A549 (cell line): ENCODE data around the gene ZNF267. TPM values are rescaled to one million over a fixed set of nuclear protein-coding genes. Genes with fewer than 3 reads are reported as not detected.
"Not testable (repeated sequence)": the region's sequence is repeated elsewhere in the genome, so short reads cannot be mapped to it uniquely, and the experiment has no call there.

Source experiments
- ATAC-seq, 2 experiments: fragments of 200-7000 bp in 1 of 2; fragments of >200 bp in 1 of 2; cut with Nextera tagmentation in 1 of 2; cut with Tn5 transposase in 1 of 2; 3 replicates each; pipeline versions ENCODE4 v1.8.0 to v1.9.1; 2018 to 2020; ENCODE audit warnings: mild to moderate bottlenecking in 1 of 2, moderate library complexity in 1 of 2
- CTCF ChIA-PET: fragments of 300-600 bp; sonication (Branson Sonifier 250); formaldehyde crosslinking; extraction: SDS; loops from one replicate; lab custom pipeline; 2021; ENCODE audit warnings: antibody characterized with exemption, inconsistent platforms; lab: Yijun Ruan, JAX
- POLR2A ChIA-PET: fragments of 350-600 bp; formaldehyde crosslinking; extraction: SDS; loops from one replicate; lab custom pipeline; 2021; ENCODE audit warnings: antibody characterized with exemption, inconsistent platforms; lab: Yijun Ruan, JAX
- DNase-seq, 2 experiments: peaks; one replicate each; pipeline versions ENCODE4 v3.0.0 to v3.0.0-alpha.2; 2011 to 2016; ENCODE audit warnings: low read depth in 1 of 2, low spot score in 1 of 2
- FAIRE-seq: peaks from 2 replicates; lab custom pipeline; 2011; peaks lifted over from hg19 to GRCh38; lab: Jason Lieb, UNC
- H3K27ac ChIP-seq, 2 experiments: fragments of >200 bp; sonication (Bioruptor Twin); formaldehyde crosslinking; 3 replicates each; pipeline ENCODE4 v1.5.1; 2016 to 2017
- H3K4me1 ChIP-seq: fragments of >200 bp; sonication (Bioruptor Twin); formaldehyde crosslinking; 3 replicates; pipeline ENCODE4 v1.6.1; 2016
- H3K4me2 ChIP-seq: fragments of >200 bp; sonication (Bioruptor Twin); formaldehyde crosslinking; 3 replicates; pipeline ENCODE4 v1.6.1; 2016
- H3K4me3 ChIP-seq: fragments of >200 bp; sonication (Bioruptor Twin); formaldehyde crosslinking; 3 replicates; pipeline ENCODE4 v1.5.1; 2016
- H3K9me3 ChIP-seq: fragments of >200 bp; sonication (Bioruptor Twin); formaldehyde crosslinking; 3 replicates; pipeline ENCODE4 v1.6.1; 2016
- CBX8 ChIP-seq: fragments of 200-600 bp; sonication (generic); IDR thresholded peaks from 2 replicates; pipeline ENCODE4 v1.6.1; 2016
- CEBPB ChIP-seq, 2 experiments: fragments of >200 bp in 1 of 2; sonication (Bioruptor Twin) in 1 of 2; formaldehyde crosslinking in 1 of 2; IDR thresholded peaks; 2 replicates each; pipeline ENCODE4 v1.6.1; 2012 to 2016
- CHD2 ChIP-seq: fragments of 150-350 bp; IDR thresholded peaks from 2 replicates; pipeline ENCODE4 v1.6.1; 2014; ENCODE audit warnings: low read length; ENCODE audit not compliant: partially characterized antibody
- EP300 ChIP-seq, 2 experiments: fragments of >200 bp; sonication (Bioruptor Twin); formaldehyde crosslinking; IDR thresholded peaks; 2 replicates in 1 of 2; 3 replicates in 1 of 2; pipeline ENCODE4 v1.6.1; 2016 to 2017
- ESRRA ChIP-seq: fragments of 150-350 bp; IDR thresholded peaks from 2 replicates; pipeline ENCODE4 v1.6.1; 2014; ENCODE audit warnings: mild to moderate bottlenecking, low read length, borderline replicate concordance
- FOXS1 ChIP-seq: fragments of 250-450 bp; sonication (Bioruptor Pico); IDR thresholded peaks from 2 replicates; pipeline ENCODE4 v1.5.0; 2020; ENCODE audit warnings: mild to moderate bottlenecking, moderate library complexity
- HDAC2 ChIP-seq: fragments of 200-600 bp; sonication (generic); IDR thresholded peaks from 2 replicates; pipeline ENCODE4 v1.6.1; 2016
- HEYL ChIP-seq: fragments of 250-450 bp; sonication (Bioruptor Pico); IDR thresholded peaks from 2 replicates; pipeline ENCODE4 v1.8.0; 2021; ENCODE audit warnings: mild to moderate bottlenecking, moderate library complexity
- JUNB ChIP-seq: fragments of >200 bp; sonication (Bioruptor Twin); formaldehyde crosslinking; IDR thresholded peaks from 2 replicates; pipeline ENCODE4 v1.6.1; 2016
- KDM1A ChIP-seq: fragments of 200-600 bp; sonication (generic); IDR thresholded peaks from 2 replicates; pipeline ENCODE4 v1.6.1; 2016; ENCODE audit warnings: low read depth, mild to moderate bottlenecking
- MAFK ChIP-seq: fragments of 450-650 bp; IDR thresholded peaks from 2 replicates; pipeline ENCODE4 v1.6.1; 2014; ENCODE audit not compliant: partially characterized antibody
- MAZ ChIP-seq: fragments of 150-350 bp; IDR thresholded peaks from 2 replicates; pipeline ENCODE4 v1.6.1; 2014; ENCODE audit warnings: antibody characterized with exemption, low read depth, low read length, borderline replicate concordance
- MYC ChIP-seq: IDR thresholded peaks from 2 replicates; pipeline ENCODE4 v1.6.1; 2012; ENCODE audit warnings: mild to moderate bottlenecking, inconsistent platforms, low read length, improper control_type of control experiment, borderline replicate concordance
- NPAS2 ChIP-seq: fragments of 250-450 bp; sonication (Bioruptor Pico); IDR thresholded peaks from 2 replicates; pipeline ENCODE4 v1.8.0; 2022; ENCODE audit warnings: mild to moderate bottlenecking, moderate library complexity, borderline replicate concordance
- NR3C1 ChIP-seq: fragments of >200 bp; sonication (Bioruptor Twin); formaldehyde crosslinking; IDR thresholded peaks from 3 replicates; pipeline ENCODE4 v1.6.1; 2017
- PHF8 ChIP-seq: fragments of 200-600 bp; sonication (generic); IDR thresholded peaks from 2 replicates; pipeline ENCODE4 v1.6.1; 2016; ENCODE audit warnings: low read depth, mild to moderate bottlenecking, antibody characterized with exemption, moderate library complexity, borderline replicate concordance
- POLR2A ChIP-seq: IDR thresholded peaks from 2 replicates; pipeline ENCODE4 v1.6.1; 2012; ENCODE audit warnings: mild to moderate bottlenecking, low read length
- RAD21 ChIP-seq, 2 experiments: fragments of >200 bp in 1 of 2; sonication (Bioruptor Twin) in 1 of 2; formaldehyde crosslinking in 1 of 2; IDR thresholded peaks in 1 of 2; conservative IDR thresholded peaks in 1 of 2; 2 replicates in 1 of 2; 3 replicates in 1 of 2; pipeline ENCODE4 v1.6.1; 2012 to 2018; ENCODE audit warnings: inconsistent platforms in 1 of 2
- RNF2 ChIP-seq: fragments of 200-600 bp; sonication (generic); IDR thresholded peaks from 2 replicates; pipeline ENCODE4 v1.6.1; 2016; ENCODE audit warnings: low read depth, mild to moderate bottlenecking, antibody characterized with exemption, moderate library complexity, borderline replicate concordance
- SMC3 ChIP-seq: fragments of >200 bp; sonication (Bioruptor Twin); formaldehyde crosslinking; IDR thresholded peaks from 3 replicates; pipeline ENCODE4 v1.6.1; 2018; ENCODE audit warnings: inconsistent platforms
- ZC3H11A ChIP-seq: fragments of 450-650 bp; IDR thresholded peaks from 2 replicates; pipeline ENCODE4 v1.6.1; 2014; ENCODE audit warnings: antibody characterized with exemption, mild to moderate bottlenecking
- ZSCAN20 ChIP-seq: fragments of 250-450 bp; sonication (Bioruptor Pico); IDR thresholded peaks from 2 replicates; pipeline ENCODE4 v1.8.0; 2022; ENCODE audit warnings: mild to moderate bottlenecking, moderate library complexity
- WGBS: methylation state at CpG from one replicate; pipeline ENCODE4 v1.1.6; 2017; ENCODE audit errors: missing lambda C conversion rate; 5-methylcytosine and 5-hydroxymethylcytosine counted together
- polyA plus RNA-seq, 4 experiments: library from polyadenylated mRNA; depleted of rRNA in 3 of 4; stranded (reverse); fragments of >200 nt; fragmentation: RNase III in 1 of 4; extraction: RNeasy Plus Mini Kit Qiagen cat#74134 plus additional on column Dnase treatment in 1 of 4; gene quantifications; 2 replicates in 3 of 4; 3 replicates in 1 of 4; pipeline ENCODE4 v1.2.3, GENCODE V29; 2011 to 2017
- TF ChIP-seq, protein P1 (sequence below): IDR thresholded peaks from 2 replicates; pipeline ENCODE4 v1.6.1; 2012
- TF ChIP-seq, protein P2 (sequence below): fragments of >200 bp; sonication (Bioruptor Twin); formaldehyde crosslinking; IDR thresholded peaks from 2 replicates; pipeline ENCODE4 v1.6.1; 2016
- TF ChIP-seq, protein P3 (sequence below): fragments of >200 bp; sonication (Bioruptor Twin); formaldehyde crosslinking; IDR thresholded peaks from 3 replicates; pipeline ENCODE4 v1.5.1; 2016
- TF ChIP-seq, protein P4 (sequence below): fragments of 250-450 bp; sonication (Bioruptor Pico); IDR thresholded peaks from 2 replicates; pipeline ENCODE4 v1.5.0; 2021; ENCODE audit warnings: mild to moderate bottlenecking, moderate library complexity, borderline replicate concordance

The ZNF267 gene
- polyA plus RNA-seq, 2 of the 4 experiments (the other 2 are of a cell fraction) = 8.3 to 10.2 TPM

GRCh38 chr16:31899505-31899904 is 25.9 kb downstream of the ZNF267 start (continued):
- TF ChIP-seq CBX8 (no peak), EP300 (IDR thresholded peaks at IDR 0.05) (no peak), HDAC2 (no peak)

DNA sequence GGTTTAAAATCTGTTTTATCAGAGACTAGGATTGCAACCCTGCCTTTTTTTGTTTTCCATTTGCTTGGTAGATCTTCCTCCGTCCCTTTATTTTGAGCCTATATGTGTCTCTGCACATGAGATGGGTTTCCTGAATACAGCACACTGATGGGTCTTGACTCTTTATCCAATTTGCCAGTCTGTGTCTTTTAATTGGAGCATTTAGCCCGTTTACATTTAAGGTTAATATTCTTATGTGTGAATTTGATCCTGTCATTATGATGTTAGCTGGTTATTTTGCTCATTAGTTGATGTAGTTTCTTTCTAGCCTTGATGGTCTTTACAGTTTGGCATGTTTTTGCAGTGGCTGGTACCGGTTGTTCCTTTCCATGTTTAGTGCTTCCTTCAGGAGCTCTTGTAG is 31.0 kb downstream of the ZNF267 start:
- H3K4me3 ChIP-seq, H3K4me1 ChIP-seq, ATAC-seq, FAIRE-seq, DNase-seq, CTCF ChIA-PET, H3K27ac ChIP-seq, H3K4me2 ChIP-seq, POLR2A ChIA-PET: not testable (repeated sequence)
- H3K9me3 ChIP-seq = peaks cover 49% of the 10 kb centered on the region
- 70% methylated on average over 3 of the region's 3 CpGs for WGBS

DNA sequence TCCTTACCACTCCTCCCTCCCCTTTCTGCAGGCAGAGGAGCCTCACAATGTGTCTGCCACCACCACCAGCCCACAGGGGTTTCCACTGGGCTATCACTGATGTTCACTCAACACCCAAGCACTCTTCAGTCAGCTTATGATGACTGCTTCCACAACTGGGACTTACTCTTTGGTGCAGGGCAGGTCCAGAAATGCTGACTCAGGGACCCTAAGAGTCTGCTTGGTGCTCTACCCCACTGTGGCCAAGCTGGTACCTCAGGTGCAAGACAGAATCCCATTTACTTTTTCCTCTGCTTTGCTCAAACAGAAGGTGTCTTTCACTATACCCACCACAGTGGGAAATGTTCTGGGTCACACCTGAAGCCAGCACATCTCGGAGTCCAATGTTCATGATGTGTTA is 40.1 kb downstream of the ZNF267 start:
- FAIRE-seq = no peak
- Histone ChIP-seq H3K4me1 (no peaks in the 10 kb centered on the region), H3K27ac (no peak overlapping the region), H3K4me3 (no peak overlapping the region), H3K4me2 (no peak overlapping the region), H3K9me3 (peaks cover 94% of the 10 kb centered on the region)
- no peak for ATAC-seq
- ChIA-PET CTCF (interaction anchor here (1.3 kb wide), 1 partner anchor 16 kb away, joined by 3 read pairs; no protein-coding TSS in a partner anchor), POLR2A (no interaction called here)
- no peak for DNase-seq
- WGBS = 91% methylated on average over 1 of the region's 1 CpG
- TF ChIP-seq ZSCAN20 (CRISPR knock-in tag) = no peak
- TF ChIP-seq, protein P1, sequence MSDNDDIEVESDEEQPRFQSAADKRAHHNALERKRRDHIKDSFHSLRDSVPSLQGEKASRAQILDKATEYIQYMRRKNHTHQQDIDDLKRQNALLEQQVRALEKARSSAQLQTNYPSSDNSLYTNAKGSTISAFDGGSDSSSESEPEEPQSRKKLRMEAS = no peak
- no peak for TF ChIP-seq FOXS1 (CRISPR knock-in tag)
- no peak for TF ChIP-seq MYC
- no peak for TF ChIP-seq POLR2A
- no peak for TF ChIP-seq CEBPB (IDR thresholded peaks at IDR 0.05)
- peak; percentile 78 for TF ChIP-seq MAFK

DNA sequence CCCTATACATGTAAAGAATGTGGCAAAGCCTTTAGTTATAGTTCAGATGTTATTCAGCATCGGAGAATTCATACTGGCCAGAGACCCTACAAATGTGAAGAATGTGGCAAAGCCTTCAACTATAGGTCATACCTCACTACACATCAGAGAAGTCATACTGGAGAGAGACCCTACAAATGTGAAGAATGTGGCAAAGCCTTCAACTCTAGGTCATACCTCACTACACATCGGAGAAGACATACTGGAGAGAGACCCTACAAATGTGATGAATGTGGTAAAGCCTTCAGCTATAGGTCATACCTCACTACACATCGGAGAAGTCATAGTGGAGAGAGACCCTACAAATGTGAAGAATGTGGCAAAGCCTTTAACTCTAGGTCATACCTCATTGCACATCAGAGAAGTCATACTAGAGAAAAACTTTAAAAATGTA is 42.5 kb downstream of the ZNF267 start:
- ChIA-PET CTCF (no interaction called here), POLR2A (no interaction called here)
- Histone ChIP-seq H3K9me3 (peaks cover 91% of the 10 kb centered on the region), H3K4me1 (no peaks in the 10 kb centered on the region), H3K4me2 (no peak overlapping the region), H3K4me3 (no peak overlapping the region), H3K27ac (no peak overlapping the region)
- ATAC-seq (no peak), DNase-seq (peak in 1 of 2 experiments; percentile 16), FAIRE-seq (no peak)
- no peak for TF ChIP-seq MAZ
- TF ChIP-seq ZC3H11A = no peak
- no peak for TF ChIP-seq CBX8
- no peak for TF ChIP-seq PHF8
- no peak for TF ChIP-seq RAD21 (conservative IDR thresholded peaks at IDR 0.05 in 1 of 2, IDR thresholded peaks at IDR 0.05 in 1 of 2)
- TF ChIP-seq KDM1A = no peak
- TF ChIP-seq FOXS1 (CRISPR knock-in tag) = no peak
- no peak for TF ChIP-seq NPAS2 (CRISPR knock-in tag)
- WGBS = 90% methylated on average over 3 of the region's 3 CpGs

DNA sequence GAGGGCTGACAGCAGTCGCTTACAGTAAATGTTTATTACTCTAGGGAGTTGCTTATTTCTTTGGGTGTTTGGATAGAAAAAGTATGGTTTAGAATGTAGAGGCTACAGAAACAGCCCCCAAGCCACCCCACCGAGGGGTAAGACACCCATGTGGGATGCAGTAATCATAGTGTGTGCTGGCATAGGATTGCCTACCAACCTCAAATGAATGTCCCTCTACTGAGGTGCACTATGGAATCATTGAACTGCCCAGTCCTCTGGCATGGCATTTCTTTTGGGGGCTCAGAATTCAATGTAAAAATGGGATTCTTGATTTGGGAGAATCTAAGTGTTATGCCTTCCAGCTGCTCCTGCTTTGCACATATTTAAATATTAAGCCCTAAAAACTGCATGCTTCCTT is 46.8 kb downstream of the ZNF267 start:
- Histone ChIP-seq H3K9me3 (peaks cover 84% of the 10 kb centered on the region), H3K4me3 (no peak overlapping the region), H3K27ac (no peak overlapping the region), H3K4me2 (no peak overlapping the region), H3K4me1 (no peaks in the 10 kb centered on the region)
- POLR2A ChIA-PET = no interaction called here
- CTCF ChIA-PET = no interaction called here
- WGBS = 98% methylated on average over 2 of the region's 2 CpGs
- ATAC-seq (no peak), FAIRE-seq (no peak), DNase-seq (no peak)
- TF ChIP-seq, protein P2, sequence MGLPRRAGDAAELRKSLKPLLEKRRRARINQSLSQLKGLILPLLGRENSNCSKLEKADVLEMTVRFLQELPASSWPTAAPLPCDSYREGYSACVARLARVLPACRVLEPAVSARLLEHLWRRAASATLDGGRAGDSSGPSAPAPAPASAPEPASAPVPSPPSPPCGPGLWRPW = no peak
- no peak for TF ChIP-seq ESRRA
- no peak for TF ChIP-seq SMC3
- TF ChIP-seq, protein P3, sequence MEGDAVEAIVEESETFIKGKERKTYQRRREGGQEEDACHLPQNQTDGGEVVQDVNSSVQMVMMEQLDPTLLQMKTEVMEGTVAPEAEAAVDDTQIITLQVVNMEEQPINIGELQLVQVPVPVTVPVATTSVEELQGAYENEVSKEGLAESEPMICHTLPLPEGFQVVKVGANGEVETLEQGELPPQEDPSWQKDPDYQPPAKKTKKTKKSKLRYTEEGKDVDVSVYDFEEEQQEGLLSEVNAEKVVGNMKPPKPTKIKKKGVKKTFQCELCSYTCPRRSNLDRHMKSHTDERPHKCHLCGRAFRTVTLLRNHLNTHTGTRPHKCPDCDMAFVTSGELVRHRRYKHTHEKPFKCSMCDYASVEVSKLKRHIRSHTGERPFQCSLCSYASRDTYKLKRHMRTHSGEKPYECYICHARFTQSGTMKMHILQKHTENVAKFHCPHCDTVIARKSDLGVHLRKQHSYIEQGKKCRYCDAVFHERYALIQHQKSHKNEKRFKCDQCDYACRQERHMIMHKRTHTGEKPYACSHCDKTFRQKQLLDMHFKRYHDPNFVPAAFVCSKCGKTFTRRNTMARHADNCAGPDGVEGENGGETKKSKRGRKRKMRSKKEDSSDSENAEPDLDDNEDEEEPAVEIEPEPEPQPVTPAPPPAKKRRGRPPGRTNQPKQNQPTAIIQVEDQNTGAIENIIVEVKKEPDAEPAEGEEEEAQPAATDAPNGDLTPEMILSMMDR = no peak
- TF ChIP-seq NPAS2 (CRISPR knock-in tag) = no peak
- no peak for TF ChIP-seq CHD2
- TF ChIP-seq, protein P1 = no peak
- TF ChIP-seq HEYL = no peak
- TF ChIP-seq NR3C1 = no peak
- TF ChIP-seq JUNB = no peak
- TF ChIP-seq, protein P4, sequence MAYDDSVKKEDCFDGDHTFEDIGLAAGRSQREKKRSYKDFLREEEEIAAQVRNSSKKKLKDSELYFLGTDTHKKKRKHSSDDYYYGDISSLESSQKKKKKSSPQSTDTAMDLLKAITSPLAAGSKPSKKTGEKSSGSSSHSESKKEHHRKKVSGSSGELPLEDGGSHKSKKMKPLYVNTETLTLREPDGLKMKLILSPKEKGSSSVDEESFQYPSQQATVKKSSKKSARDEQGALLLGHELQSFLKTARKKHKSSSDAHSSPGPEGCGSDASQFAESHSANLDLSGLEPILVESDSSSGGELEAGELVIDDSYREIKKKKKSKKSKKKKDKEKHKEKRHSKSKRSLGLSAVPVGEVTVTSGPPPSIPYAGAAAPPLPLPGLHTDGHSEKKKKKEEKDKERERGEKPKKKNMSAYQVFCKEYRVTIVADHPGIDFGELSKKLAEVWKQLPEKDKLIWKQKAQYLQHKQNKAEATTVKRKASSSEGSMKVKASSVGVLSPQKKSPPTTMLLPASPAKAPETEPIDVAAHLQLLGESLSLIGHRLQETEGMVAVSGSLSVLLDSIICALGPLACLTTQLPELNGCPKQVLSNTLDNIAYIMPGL (CRISPR knock-in tag) = no peak
- no peak for TF ChIP-seq ZC3H11A
- TF ChIP-seq RNF2 = no peak
